Liver (tissue), 9 donors: ENCODE results near the gene BAK1. TPM values are rescaled to one million over a fixed set of nuclear protein-coding genes. Genes with fewer than 3 reads are reported as not detected.

Source experiments
- DNase-seq: peaks from one replicate; pipeline ENCODE4 v3.0.0-alpha.2; 2017; ENCODE audit warnings: low spot score
- H3K27ac ChIP-seq, 2 donors: one replicate each; pipeline ENCODE4 v1.7.0; 2013; ENCODE audit warnings: inconsistent platforms in 2 of 2, low read length in 2 of 2, control low read depth in 1 of 2, low read depth in 1 of 2, mild to moderate bottlenecking in 1 of 2
- H3K27me3 ChIP-seq, 4 donors: one replicate each; pipeline versions ENCODE4 v1.6.1 to v1.7.0; 2013; ENCODE audit warnings: low read length in 3 of 4, inconsistent platforms in 1 of 4, mild to moderate bottlenecking in 1 of 4, moderate library complexity in 1 of 4; ENCODE audit not compliant: control insufficient read depth in 4 of 4, insufficient read depth in 4 of 4
- H3K36me3 ChIP-seq, 4 donors: one replicate each; pipeline versions ENCODE4 v1.6.1 to v1.7.0; 2013; ENCODE audit warnings: low read length in 3 of 4, mild to moderate bottlenecking in 3 of 4, low read depth in 1 of 4, moderate library complexity in 1 of 4; ENCODE audit not compliant: control insufficient read depth in 4 of 4, insufficient read depth in 3 of 4
- H3K4me1 ChIP-seq, 4 donors: one replicate each; pipeline versions ENCODE4 v1.6.1 to v1.7.0; 2013; ENCODE audit warnings: low read length in 3 of 4, mild to moderate bottlenecking in 3 of 4, moderate library complexity in 1 of 4; ENCODE audit not compliant: control insufficient read depth in 4 of 4, insufficient read depth in 4 of 4
- H3K4me3 ChIP-seq, 3 donors: one replicate each; pipeline versions ENCODE4 v1.6.1 to v1.7.0; 2013; ENCODE audit warnings: low read length in 3 of 3, control low read depth in 1 of 3, low read depth in 1 of 3, mild to moderate bottlenecking in 1 of 3
- H3K9ac ChIP-seq, 2 donors: one replicate each; pipeline ENCODE4 v1.7.0; 2013; ENCODE audit warnings: low read length in 2 of 2, mild to moderate bottlenecking in 2 of 2, moderate library complexity in 2 of 2, control low read depth in 1 of 2, low read depth in 1 of 2
- H3K9me3 ChIP-seq, 4 donors: one replicate each; pipeline versions ENCODE4 v1.6.1 to v1.7.0; 2013; ENCODE audit warnings: low read length in 3 of 4; ENCODE audit not compliant: control insufficient read depth in 4 of 4
- ATF3 ChIP-seq: IDR thresholded peaks from 2 replicates; pipeline ENCODE4 v1.6.1; 2016; ENCODE audit warnings: antibody characterized with exemption
- EGR1 ChIP-seq, 2 donors: IDR thresholded peaks; 2 replicates each; pipeline ENCODE4 v1.6.1; 2016 to 2018; ENCODE audit warnings: antibody characterized with exemption in 2 of 2, low read depth in 2 of 2
- FOXA1 ChIP-seq: IDR thresholded peaks from 2 replicates; pipeline ENCODE4 v1.6.1; 2016; ENCODE audit warnings: antibody characterized with exemption
- FOXA2 ChIP-seq: IDR thresholded peaks from 2 replicates; pipeline ENCODE4 v1.6.1; 2016; ENCODE audit warnings: antibody characterized with exemption
- HNF4A ChIP-seq, 2 donors: conservative IDR thresholded peaks; 2 replicates each; pipeline ENCODE4 v1.6.1; 2016; ENCODE audit warnings: antibody characterized with exemption in 2 of 2, mild to moderate bottlenecking in 2 of 2
- HNF4G ChIP-seq: IDR thresholded peaks from 2 replicates; pipeline ENCODE4 v1.6.1; 2016; ENCODE audit warnings: antibody characterized with exemption
- JUND ChIP-seq, 2 donors: IDR thresholded peaks; 2 replicates each; pipeline ENCODE4 v1.6.1; 2016; ENCODE audit warnings: antibody characterized with exemption in 2 of 2
- MAX ChIP-seq: IDR thresholded peaks from 2 replicates; pipeline ENCODE4 v1.6.1; 2016; ENCODE audit warnings: antibody characterized with exemption
- NR2F2 ChIP-seq: IDR thresholded peaks from 2 replicates; pipeline ENCODE4 v1.6.1; 2016; ENCODE audit warnings: antibody characterized with exemption
- RAD21 ChIP-seq, 2 donors: IDR thresholded peaks; 2 replicates each; pipeline ENCODE4 v1.6.1; 2016; ENCODE audit warnings: antibody characterized with exemption in 2 of 2, mild to moderate bottlenecking in 2 of 2
- REST ChIP-seq: IDR thresholded peaks from 2 replicates; pipeline ENCODE4 v1.6.1; 2016; ENCODE audit warnings: antibody characterized with exemption, mild to moderate bottlenecking
- RXRA ChIP-seq, 2 donors: IDR thresholded peaks; 2 replicates each; pipeline ENCODE4 v1.6.1; 2017 to 2018; ENCODE audit warnings: antibody characterized with exemption in 2 of 2, mild to moderate bottlenecking in 1 of 2
- SP1 ChIP-seq: IDR thresholded peaks from 2 replicates; pipeline ENCODE4 v1.6.1; 2018; ENCODE audit warnings: antibody characterized with exemption, mild to moderate bottlenecking
- YY1 ChIP-seq: IDR thresholded peaks from 2 replicates; pipeline ENCODE4 v1.6.1; 2016; ENCODE audit warnings: antibody characterized with exemption, mild to moderate bottlenecking
- ZBTB33 ChIP-seq: IDR thresholded peaks from 2 replicates; pipeline ENCODE4 v1.6.1; 2016; ENCODE audit warnings: antibody characterized with exemption
- WGBS: extraction: QIAGEN DNeasy Blood & Tissue Kit; methylation state at CpG from one replicate; pipeline ENCODE4 v1.1.7; 2013; 5-methylcytosine and 5-hydroxymethylcytosine counted together
- polyA plus RNA-seq, 2 donors: library from polyadenylated mRNA; stranded (reverse) in 1 of 2; unstranded in 1 of 2; fragments of 200-250 nt in 1 of 2; fragments of >200 nt in 1 of 2; fragmentation: Nextera tagmentation in 1 of 2; extraction: Ambion mirVana in 1 of 2; gene quantifications; one replicate each; pipeline versions ENCODE4 v1.2.1 to v1.2.3, GENCODE V29; 2013 to 2015
- total RNA-seq, 2 donors: library from RNA; depleted of rRNA; stranded (reverse); fragments of >200 nt; gene quantifications; one replicate each; pipeline ENCODE4 v1.2.3, GENCODE V29; 2014
- donor health status: healthy.
- donor health status: healthy.
- donor health status: healthy.
- donor health status: healthy.
- donor health status: healthy.

Gene BAK1
- total and polyA plus RNA-seq, 4 donors, result 2.4 to 8.7 (median 5.3) TPM

GRCh38 chr6:33549896-33550295 lies 30.2 kb downstream of the BAK1 start:
- no peak for DNase-seq
- Histone ChIP-seq H3K4me3 (no peak overlapping the region), H3K27me3 (no peaks in the 10 kb centered on the region), H3K36me3 (no peaks in the 10 kb centered on the region), H3K9ac (no peak overlapping the region), H3K9me3 (no peaks in the 10 kb centered on the region), H3K4me1 (no peaks in the 10 kb centered on the region), H3K27ac (no peak overlapping the region)
- WGBS, result 87% methylated on average over 2 of the region's 2 CpGs
- TF ChIP-seq SP1 (no peak), RXRA (IDR thresholded peaks at IDR 0.05) (no peak), HNF4G (no peak), FOXA1 (no peak), ATF3 (no peak), FOXA2 (no peak), RAD21 (IDR thresholded peaks at IDR 0.05) (no peak), YY1 (no peak), REST (no peak), MAX (no peak), ZBTB33 (no peak)

- Histone ChIP-seq H3K27me3 (no peaks in the 10 kb centered on the region), H3K27ac (no peak overlapping the region), H3K9ac (no peak overlapping the region), H3K4me3 (no peak overlapping the region), H3K9me3 (no peaks in the 10 kb centered on the region), H3K36me3 (no peaks in the 10 kb centered on the region), H3K4me1 (no peaks in the 10 kb centered on the region)
- WGBS, result 85% methylated on average over 8 of the region's 8 CpGs
- no peak for DNase-seq
- no peak for TF ChIP-seq RAD21 (IDR thresholded peaks at IDR 0.05)
- no peak for TF ChIP-seq HNF4A (conservative IDR thresholded peaks at IDR 0.05)
- no peak for TF ChIP-seq REST
- no peak for TF ChIP-seq HNF4G
- no peak for TF ChIP-seq JUND (IDR thresholded peaks at IDR 0.05)
- TF ChIP-seq FOXA1, result no peak
- TF ChIP-seq EGR1 (IDR thresholded peaks at IDR 0.05; ENCODE audit: low read depth in 2 of 2), result no peak
- TF ChIP-seq NR2F2, result no peak
- TF ChIP-seq SP1, result no peak
Observed at GRCh38 chr6:33549196-33549595, 30.9 kb downstream of the BAK1 start.
